WI38 (cell line): ENCODE measurements around the gene ANKRD2.

Experiments
- H3K4me3 ChIP-seq: 2 replicates; pipeline ENCODE4 v1.5.1; 2011; ENCODE audit warnings: low read depth, mild to moderate bottlenecking, control low read depth, low read length
- TF ChIP-seq, protein P1 (sequence below): IDR thresholded peaks from 2 replicates; pipeline ENCODE4 v1.5.1; 2012; ENCODE audit warnings: low read depth, mild to moderate bottlenecking, control low read depth, low read length

Gene ANKRD2

GRCh38 chr10:97563337-97563736, 9.2 kb upstream of the ANKRD2 start:
- H3K4me3 ChIP-seq: no peak overlapping the region
- TF ChIP-seq, protein P1, sequence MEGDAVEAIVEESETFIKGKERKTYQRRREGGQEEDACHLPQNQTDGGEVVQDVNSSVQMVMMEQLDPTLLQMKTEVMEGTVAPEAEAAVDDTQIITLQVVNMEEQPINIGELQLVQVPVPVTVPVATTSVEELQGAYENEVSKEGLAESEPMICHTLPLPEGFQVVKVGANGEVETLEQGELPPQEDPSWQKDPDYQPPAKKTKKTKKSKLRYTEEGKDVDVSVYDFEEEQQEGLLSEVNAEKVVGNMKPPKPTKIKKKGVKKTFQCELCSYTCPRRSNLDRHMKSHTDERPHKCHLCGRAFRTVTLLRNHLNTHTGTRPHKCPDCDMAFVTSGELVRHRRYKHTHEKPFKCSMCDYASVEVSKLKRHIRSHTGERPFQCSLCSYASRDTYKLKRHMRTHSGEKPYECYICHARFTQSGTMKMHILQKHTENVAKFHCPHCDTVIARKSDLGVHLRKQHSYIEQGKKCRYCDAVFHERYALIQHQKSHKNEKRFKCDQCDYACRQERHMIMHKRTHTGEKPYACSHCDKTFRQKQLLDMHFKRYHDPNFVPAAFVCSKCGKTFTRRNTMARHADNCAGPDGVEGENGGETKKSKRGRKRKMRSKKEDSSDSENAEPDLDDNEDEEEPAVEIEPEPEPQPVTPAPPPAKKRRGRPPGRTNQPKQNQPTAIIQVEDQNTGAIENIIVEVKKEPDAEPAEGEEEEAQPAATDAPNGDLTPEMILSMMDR: no peak

DNA sequence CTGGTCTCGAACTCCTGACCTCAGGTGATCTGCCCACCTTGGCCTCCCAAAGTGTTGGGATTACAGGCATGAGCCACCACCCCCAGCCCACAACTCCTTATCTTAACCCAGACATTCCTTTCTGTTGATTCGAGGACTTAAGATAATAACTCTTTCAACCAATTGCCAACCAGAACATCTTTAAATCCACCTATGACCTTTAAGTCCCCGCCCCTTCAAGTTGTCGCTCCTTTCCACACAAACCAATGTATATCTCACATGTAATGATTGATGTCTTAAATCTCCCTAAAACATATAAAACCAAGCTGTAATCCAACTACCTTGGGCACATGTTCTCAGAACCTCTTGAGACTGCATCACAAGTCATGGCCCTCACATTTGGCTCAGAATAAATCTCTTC, 7.8 kb upstream of the ANKRD2 start:
- TF ChIP-seq, protein P1: no peak
- H3K4me3 ChIP-seq: no peak overlapping the region

GRCh38 chr10:97566336-97566996, 6.1 kb upstream of the ANKRD2 start:
- H3K4me3 ChIP-seq: no peak overlapping the region
- TF ChIP-seq, protein P1: no peak

GRCh38 chr10:97567891-97568290, 4.7 kb upstream of the ANKRD2 start:
- TF ChIP-seq, protein P1: no peak
- H3K4me3 ChIP-seq: no peak overlapping the region

DNA sequence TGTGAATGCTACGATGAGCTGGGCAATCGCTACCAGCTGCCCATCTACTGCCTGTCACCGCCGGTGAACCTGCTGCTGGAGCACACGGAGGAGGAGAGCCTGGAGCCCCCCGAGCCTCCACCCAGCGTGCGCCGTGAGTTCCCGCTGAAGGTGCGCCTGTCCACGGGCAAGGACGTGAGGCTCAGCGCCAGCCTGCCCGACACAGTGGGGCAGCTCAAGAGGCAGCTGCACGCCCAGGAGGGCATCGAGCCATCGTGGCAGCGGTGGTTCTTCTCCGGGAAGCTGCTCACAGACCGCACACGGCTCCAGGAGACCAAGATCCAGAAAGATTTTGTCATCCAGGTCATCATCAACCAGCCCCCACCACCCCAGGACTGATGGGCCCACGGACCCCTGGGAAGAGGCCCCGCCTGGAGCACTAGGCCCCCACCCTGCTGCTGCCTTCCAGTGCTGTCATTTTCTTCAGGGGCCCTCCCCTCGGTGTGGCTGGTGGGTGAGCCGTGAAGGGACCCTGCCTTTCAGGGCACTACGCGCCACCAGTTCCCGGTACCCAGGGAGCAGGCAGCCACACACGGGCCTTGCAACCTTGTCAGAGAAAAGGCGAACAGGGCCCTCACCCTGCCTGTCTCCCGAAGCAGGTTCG, 2.3 kb upstream of the ANKRD2 start:
- TF ChIP-seq, protein P1: no peak
- H3K4me3 ChIP-seq: no peak overlapping the region

DNA sequence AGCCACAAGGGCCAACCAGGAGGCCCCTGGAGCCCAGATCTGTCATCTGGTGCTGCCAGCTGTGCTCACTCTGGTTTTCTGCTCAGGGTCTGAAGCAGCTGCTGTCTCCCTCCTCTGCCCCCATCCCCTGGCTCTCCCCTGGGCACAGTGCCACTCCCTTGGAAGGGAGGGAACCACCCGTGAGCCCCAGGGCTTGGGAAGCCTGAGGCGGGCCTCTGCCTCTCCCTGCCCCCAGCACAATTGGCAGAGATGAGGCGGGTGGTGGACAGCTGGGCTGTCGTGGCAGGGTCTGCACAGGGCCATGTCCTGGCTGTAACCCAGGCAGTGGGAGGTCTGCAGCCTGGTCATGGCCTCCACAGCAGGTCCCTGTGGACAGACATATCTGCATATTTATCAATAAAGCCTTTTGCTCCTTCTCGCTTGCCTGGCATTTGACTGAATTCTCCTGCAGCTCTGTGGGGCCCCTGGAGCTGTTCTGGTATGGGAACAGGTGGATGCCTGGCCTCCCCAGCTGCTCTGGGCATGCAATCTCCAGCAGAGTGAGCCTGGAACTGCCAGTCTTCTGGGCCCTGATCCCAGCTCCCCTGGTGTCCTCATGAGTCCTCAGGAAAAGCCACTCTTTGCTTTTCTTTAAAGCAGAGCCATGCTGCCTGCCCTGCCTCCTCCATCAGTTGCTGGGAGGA, 1.6 kb upstream of the ANKRD2 start:
- TF ChIP-seq, protein P1: no peak
- no peak overlapping the region for H3K4me3 ChIP-seq

DNA sequence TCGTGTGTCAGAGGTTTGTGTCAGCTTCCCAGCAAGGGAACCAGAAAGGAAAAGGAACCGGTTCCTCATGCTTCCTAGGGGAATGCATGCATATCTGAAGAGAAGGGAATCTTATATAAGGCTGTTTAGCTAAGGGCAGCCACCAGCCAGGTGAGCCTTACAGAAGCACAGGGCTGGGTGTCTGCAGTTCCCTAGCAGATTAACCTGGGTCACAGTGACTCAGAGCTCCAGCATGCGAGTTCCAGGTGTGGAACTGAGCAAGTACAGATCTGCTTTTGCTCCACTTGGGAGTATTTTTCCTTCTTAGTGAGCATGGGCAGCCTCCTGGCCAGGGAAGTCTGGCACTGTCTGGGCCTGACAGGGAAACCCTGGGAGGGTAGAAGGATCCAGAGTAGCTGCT, 957 bp upstream of the ANKRD2 start:
- no peak overlapping the region for H3K4me3 ChIP-seq
- TF ChIP-seq, protein P1: no peak
